AG09319 (cell line): ENCODE data around the gene MRTFA.

Experiments
- DNase-seq: peaks from one replicate; pipeline ENCODE4 v3.0.0-alpha.2; 2010; ENCODE audit warnings: low read depth; ENCODE audit errors: extremely low read depth
- CTCF ChIP-seq: IDR thresholded peaks from 2 replicates; pipeline ENCODE4 v1.5.1; 2011; ENCODE audit warnings: low read depth, mild to moderate bottlenecking, inconsistent platforms, low read length, moderate library complexity

MRTFA gene

DNA sequence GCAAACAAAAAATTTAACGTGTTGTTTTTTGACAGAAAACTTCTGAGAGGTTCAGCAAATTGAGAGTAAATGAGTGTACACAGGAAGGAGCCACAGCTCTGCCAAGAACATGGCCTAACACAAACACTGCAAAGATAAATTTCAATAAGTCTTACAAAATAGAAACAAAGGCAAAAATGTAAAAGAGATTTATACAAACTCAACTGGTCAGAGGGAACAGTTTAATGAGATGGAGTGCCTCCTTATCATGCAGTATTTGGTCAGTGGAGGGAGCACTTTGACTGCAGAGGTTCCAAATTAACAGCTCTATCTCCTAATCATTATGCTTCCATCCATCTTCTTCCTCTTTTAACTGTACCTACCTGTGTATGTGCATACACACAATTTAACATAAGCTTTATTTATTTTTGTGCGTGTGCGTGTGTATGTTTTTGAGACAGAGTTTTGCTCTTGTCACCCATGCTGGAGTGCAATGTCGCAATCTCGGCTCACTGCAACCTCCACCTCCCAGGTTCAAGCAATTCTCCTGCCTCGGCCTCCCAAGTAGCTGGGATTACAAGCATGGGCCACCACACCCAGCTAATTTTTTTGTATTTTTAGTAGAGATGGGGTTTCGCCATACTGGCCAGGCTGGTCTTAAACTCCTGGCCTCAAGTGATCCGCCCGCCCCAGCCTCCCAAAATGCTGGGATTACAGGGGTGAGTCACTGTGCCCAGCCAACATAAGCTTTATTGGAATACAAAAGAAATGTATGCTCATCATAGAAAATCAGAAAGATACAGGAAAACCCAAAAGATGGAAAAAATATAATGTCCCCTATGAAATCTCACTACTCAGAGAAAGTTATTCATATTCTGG, 111.9 kb downstream of the MRTFA start:
- DNase-seq: no peak

DNA sequence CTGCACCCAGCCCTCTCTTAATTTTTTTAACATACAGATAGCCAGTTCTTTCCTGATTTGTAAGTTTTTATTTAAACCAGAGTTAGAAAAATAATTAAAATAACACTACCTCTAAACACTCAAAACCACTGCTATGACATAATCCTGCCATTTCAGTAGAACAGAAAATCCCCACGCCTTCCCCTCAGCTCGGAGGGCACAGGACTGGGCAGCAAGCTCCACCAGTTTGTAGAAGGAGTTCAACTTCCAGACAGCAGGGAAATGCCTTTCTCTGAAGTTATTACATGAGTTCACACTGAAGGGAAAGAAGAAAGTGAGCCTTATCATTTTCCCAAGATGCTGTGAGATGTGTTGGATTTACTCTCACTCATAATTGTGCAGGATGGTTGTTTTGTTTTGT, 114.4 kb downstream of the MRTFA start:
- DNase-seq: no peak
- no peak for TF ChIP-seq CTCF

More for the DNA sequence above, 111.9 kb downstream of the MRTFA start:
- peak; percentile 31 for TF ChIP-seq CTCF

DNA sequence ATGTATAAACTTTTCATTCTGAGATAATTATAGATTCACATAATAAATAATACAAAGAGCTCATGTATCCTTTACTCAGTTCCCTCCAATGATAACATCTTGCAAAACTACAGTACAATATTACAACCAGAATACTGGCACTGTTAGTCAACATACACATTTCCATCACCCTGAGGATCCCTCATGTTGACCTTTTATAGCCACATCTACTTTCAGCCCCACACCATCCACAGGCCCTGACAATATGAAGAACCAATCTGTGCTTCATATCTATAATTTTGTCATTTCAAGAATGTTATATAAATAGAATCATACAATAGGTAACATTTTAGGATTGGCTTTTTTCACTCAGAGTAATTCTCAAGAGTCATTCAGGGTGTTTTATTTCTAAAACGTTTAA, 115.5 kb downstream of the MRTFA start:
- DNase-seq: no peak
- TF ChIP-seq CTCF: no peak

GRCh38 chr22:40520562-40520961, 116.0 kb downstream of the MRTFA start:
- no peak for DNase-seq
- TF ChIP-seq CTCF: no peak

- TF ChIP-seq CTCF: no peak
- DNase-seq: no peak
Observed at GRCh38 chr22:40519948-40520331, 116.6 kb downstream of the MRTFA start.

DNA sequence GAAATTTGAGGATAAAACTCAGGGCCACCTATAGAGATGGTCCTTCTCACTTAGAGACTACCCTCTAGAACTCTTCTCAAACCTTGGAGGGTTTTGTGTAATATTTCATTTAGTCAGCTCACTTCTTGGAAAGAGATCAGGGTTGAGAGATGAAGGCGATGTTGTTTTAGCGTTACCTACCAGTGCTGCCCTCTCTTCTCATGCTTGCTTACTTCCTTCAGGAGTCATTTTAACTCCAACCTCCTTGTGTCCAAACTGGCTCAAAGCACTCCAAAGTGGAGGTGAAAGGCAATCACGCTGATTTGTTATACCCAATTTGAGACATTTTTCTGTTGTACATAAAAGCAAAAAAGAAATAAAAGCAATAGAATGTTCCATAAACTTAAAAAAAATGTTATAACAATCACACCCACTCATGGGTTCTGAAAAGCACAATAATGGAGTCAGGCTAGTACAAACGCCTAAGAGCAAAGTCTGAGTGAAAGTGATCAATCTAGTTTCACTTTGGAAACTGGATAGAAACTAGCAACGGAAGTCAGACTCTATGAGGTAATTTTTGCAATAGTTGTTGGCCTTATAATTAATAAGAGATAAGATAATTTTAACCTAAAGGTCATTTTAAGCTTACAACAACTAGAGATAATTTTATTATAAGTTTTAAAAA, 117.1 kb downstream of the MRTFA start:
- TF ChIP-seq CTCF: no peak
- no peak for DNase-seq

DNA sequence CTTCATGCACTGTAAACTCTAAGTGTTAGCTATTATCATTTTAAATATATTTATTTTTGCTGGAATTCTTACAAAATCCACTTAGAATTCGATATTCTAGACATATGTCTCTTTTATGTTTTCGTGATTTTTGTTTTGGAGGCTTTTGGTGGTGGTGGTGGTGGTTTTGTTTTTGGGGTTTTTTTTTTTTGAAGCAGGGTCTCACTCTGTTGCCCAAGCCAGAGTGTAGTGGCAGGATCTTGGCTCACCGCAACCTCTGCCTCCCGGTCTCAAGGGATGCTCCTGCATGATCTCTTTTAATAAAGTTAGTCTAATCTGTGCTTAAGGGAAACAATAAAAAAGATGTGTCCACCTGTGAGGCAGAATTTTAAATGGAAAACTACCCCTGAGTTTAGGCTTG, 117.7 kb downstream of the MRTFA start:
- no peak for TF ChIP-seq CTCF
- DNase-seq: no peak
